ENCODE data around the gene CRABP2. TPM values are rescaled to one million over a fixed set of nuclear protein-coding genes. Genes with fewer than 3 reads are reported as not detected.

Gene CRABP2
- total and polyA plus RNA-seq, 10 of the 15 experiments (the other 5 are each of a cell fraction or from before 2014, with no cell fraction given) = 0.21 to 1.3 (median 0.41) TPM

- FAIRE-seq (no peak), DNase-seq (ENCODE audit: low read depth, low spot score) (no peak), ATAC-seq (no peak)
- ChIA-PET RAD21 (ENCODE audit: unreplicated experiment) (no interaction called here), CTCF (interaction anchor here (1.1 to 1.3 kb wide), 2 partner anchors 11 to 20 kb away, joined by 3 to 4 read pairs; no protein-coding TSS in a partner anchor), POLR2A (no interaction called here), SMC1A (ENCODE audit: uncharacterized antibody, unreplicated experiment) (interaction anchor here (1.0 kb wide), 1 partner anchor 14 kb away, joined by 3 read pairs; no protein-coding TSS in a partner anchor)
- 16% methylated on average over 6 of the region's 6 CpGs for WGBS (ENCODE audit: insufficient coverage, insufficient replicate concordance, low lambda C conversion rate, missing lambda C conversion rate)
- no peak for TF ChIP-seq FOS (IDR thresholded peaks at IDR 0.05; ENCODE audit: borderline replicate concordance, extremely low read depth, insufficient read length)
- Histone ChIP-seq H3K4me1 (ENCODE audit: control insufficient read depth, insufficient read depth, low read length) (peaks cover 4% of the 10 kb centered on the region), H3K4me3 (no peak overlapping the region), H3K4me2 (ENCODE audit: control insufficient read depth, insufficient read depth) (no peak overlapping the region), H3K9ac (ENCODE audit: control insufficient read depth, insufficient read depth, low read length) (no peak overlapping the region), H4K20me1 (ENCODE audit: control insufficient read depth, insufficient read depth) (no peaks in the 10 kb centered on the region), H3K79me2 (ENCODE audit: control insufficient read depth, insufficient read depth, low read length) (no peaks in the 10 kb centered on the region), H3K27me3 (replicated peaks in 1 of 2; ENCODE audit: control insufficient read depth in 2 of 2, insufficient read depth in 2 of 2, low read length in 1 of 2) (peaks cover 0 to 4% of the 10 kb centered on the region in 2 experiments; a peak in 3 of 4 replicates), H3K36me3 (ENCODE audit: control insufficient read depth in 2 of 2, insufficient read depth in 2 of 2, low read length in 1 of 2) (no peaks in the 10 kb centered on the region), H3K9me3 (replicated peaks; ENCODE audit: control insufficient read depth, insufficient read depth, low read length) (no peaks in the 10 kb centered on the region), H3K27ac (ENCODE audit: control insufficient read depth, insufficient read depth) (no peak overlapping the region), H2AFZ (ENCODE audit: control insufficient read depth, low read depth, low read length) (no peak overlapping the region)
- intact Hi-C loops (cut with micrococcal nuclease; ENCODE audit: unreplicated experiment) (no loop called here), in situ Hi-C loops (cut with MboI) (no loop called here)
- BruUV-seq (replicated peaks) = no TSS peak
Observed at GRCh38 chr1:156670359-156670758, 35.0 kb downstream of the CRABP2 start.

DNA sequence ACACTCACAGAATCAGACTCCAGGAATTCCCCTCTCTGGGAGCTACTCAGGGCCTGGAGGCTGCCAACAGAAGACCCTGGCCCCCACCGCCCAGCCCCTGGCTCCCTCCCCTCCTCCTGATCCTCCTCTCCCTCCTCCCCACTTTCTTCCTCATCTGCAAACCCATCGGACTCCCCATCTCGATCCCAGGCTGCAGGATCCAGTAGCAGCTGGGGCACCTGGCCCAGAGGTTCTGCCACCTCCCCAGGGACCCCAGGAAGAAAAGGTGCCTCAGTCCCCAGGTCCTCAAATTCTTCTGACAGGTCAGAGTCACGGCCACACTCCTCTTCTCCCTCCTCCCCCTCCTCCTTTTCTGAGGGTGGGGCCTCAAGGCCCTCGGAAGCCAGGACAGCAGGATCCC lies 35.6 kb downstream of the CRABP2 start:
- BruUV-seq (replicated peaks) = no TSS peak
- H3K79me2 ChIP-seq (ENCODE audit: control insufficient read depth, insufficient read depth, low read length) = no peaks in the 10 kb centered on the region
- 25% methylated on average over 2 of the region's 5 CpGs for WGBS (ENCODE audit: insufficient coverage, insufficient replicate concordance, low lambda C conversion rate, missing lambda C conversion rate)
- H3K27ac ChIP-seq (ENCODE audit: control insufficient read depth, insufficient read depth) = no peak overlapping the region
- no peaks in the 10 kb centered on the region for H3K36me3 ChIP-seq (ENCODE audit: control insufficient read depth in 2 of 2, insufficient read depth in 2 of 2, low read length in 1 of 2)
- no peak overlapping the region for H3K4me3 ChIP-seq
- H3K4me2 ChIP-seq (ENCODE audit: control insufficient read depth, insufficient read depth) = no peak overlapping the region
- no peak for DNase-seq (ENCODE audit: low read depth, low spot score)
- intact Hi-C loops (cut with micrococcal nuclease; ENCODE audit: unreplicated experiment) (loop anchor here (10.0 kb wide), 1 partner anchor 55 kb away; the partner anchor contains the start of genes ISG20L2 and METTL25B), in situ Hi-C loops (cut with MboI) (no loop called here)
- ChIA-PET RAD21 (ENCODE audit: unreplicated experiment) (no interaction called here), SMC1A (ENCODE audit: uncharacterized antibody, unreplicated experiment) (interaction anchor here (1.0 kb wide), 1 partner anchor 15 kb away, joined by 3 read pairs; no protein-coding TSS in a partner anchor), CTCF (interaction anchor here (1.3 to 1.6 kb wide), 2 partner anchors 8 to 10 kb away, joined by 4 to 5 read pairs; no protein-coding TSS in a partner anchor), POLR2A (no interaction called here)
- H3K4me1 ChIP-seq (ENCODE audit: control insufficient read depth, insufficient read depth, low read length) = peaks cover 9% of the 10 kb centered on the region
- peaks cover 0 to 3% of the 10 kb centered on the region in 2 experiments; a peak in 3 of 4 replicates for H3K27me3 ChIP-seq (replicated peaks in 1 of 2; ENCODE audit: control insufficient read depth in 2 of 2, insufficient read depth in 2 of 2, low read length in 1 of 2)
- FAIRE-seq = no peak
- H4K20me1 ChIP-seq (ENCODE audit: control insufficient read depth, insufficient read depth) = no peaks in the 10 kb centered on the region
- ATAC-seq = no peak
- H3K9ac ChIP-seq (ENCODE audit: control insufficient read depth, insufficient read depth, low read length) = no peak overlapping the region
- no peaks in the 10 kb centered on the region for H3K9me3 ChIP-seq (replicated peaks; ENCODE audit: control insufficient read depth, insufficient read depth, low read length)
- H2AFZ ChIP-seq (ENCODE audit: control insufficient read depth, low read depth, low read length) = no peak overlapping the region
- no peak for TF ChIP-seq IRF4 (IDR thresholded peaks at IDR 0.05; ENCODE audit: low read depth, low read length)
- TF ChIP-seq RUNX3 (IDR thresholded peaks at IDR 0.05; ENCODE audit: low read length) = no peak
- TF ChIP-seq, protein P1, sequence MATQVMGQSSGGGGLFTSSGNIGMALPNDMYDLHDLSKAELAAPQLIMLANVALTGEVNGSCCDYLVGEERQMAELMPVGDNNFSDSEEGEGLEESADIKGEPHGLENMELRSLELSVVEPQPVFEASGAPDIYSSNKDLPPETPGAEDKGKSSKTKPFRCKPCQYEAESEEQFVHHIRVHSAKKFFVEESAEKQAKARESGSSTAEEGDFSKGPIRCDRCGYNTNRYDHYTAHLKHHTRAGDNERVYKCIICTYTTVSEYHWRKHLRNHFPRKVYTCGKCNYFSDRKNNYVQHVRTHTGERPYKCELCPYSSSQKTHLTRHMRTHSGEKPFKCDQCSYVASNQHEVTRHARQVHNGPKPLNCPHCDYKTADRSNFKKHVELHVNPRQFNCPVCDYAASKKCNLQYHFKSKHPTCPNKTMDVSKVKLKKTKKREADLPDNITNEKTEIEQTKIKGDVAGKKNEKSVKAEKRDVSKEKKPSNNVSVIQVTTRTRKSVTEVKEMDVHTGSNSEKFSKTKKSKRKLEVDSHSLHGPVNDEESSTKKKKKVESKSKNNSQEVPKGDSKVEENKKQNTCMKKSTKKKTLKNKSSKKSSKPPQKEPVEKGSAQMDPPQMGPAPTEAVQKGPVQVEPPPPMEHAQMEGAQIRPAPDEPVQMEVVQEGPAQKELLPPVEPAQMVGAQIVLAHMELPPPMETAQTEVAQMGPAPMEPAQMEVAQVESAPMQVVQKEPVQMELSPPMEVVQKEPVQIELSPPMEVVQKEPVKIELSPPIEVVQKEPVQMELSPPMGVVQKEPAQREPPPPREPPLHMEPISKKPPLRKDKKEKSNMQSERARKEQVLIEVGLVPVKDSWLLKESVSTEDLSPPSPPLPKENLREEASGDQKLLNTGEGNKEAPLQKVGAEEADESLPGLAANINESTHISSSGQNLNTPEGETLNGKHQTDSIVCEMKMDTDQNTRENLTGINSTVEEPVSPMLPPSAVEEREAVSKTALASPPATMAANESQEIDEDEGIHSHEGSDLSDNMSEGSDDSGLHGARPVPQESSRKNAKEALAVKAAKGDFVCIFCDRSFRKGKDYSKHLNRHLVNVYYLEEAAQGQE (IDR thresholded peaks at IDR 0.05; ENCODE audit: low read depth, low read length) = no peak
- no peak for TF ChIP-seq CEBPZ (IDR thresholded peaks at IDR 0.05; ENCODE audit: low read depth, low read length)
- TF ChIP-seq HDAC2 (IDR thresholded peaks at IDR 0.05) = no peak
- TF ChIP-seq E4F1 (IDR thresholded peaks at IDR 0.05; ENCODE audit: borderline replicate concordance, partially characterized antibody) = no peak
- TF ChIP-seq SMARCA5 (IDR thresholded peaks at IDR 0.05) = no peak

Measured in GM12878 (cell line).